Measurements from ENCODE around the gene ELF2.
"Not testable (repeated sequence)": the region's sequence is repeated elsewhere in the genome, so short reads cannot be mapped to it uniquely, and the experiment has no call there.

Gene ELF2

GRCh38 chr4:139177049-139177868, at the start of gene ELF2:
Gene ELF2, minus strand, starts transcription at chr4:139177218. Its CDS starts 39,517 bp downstream, at chr4:139137701.
- DNase-seq, result peak; percentile 76

- DNase-seq, result no peak
Observed at GRCh38 chr4:139223682-139224317, 46.8 kb upstream of the ELF2 start.

- DNase-seq, result no peak
Observed at GRCh38 chr4:139222215-139222614, 45.2 kb upstream of the ELF2 start.

- DNase-seq, result no peak
Observed at GRCh38 chr4:139221687-139222086, 44.7 kb upstream of the ELF2 start.

- no peak for DNase-seq
Observed at GRCh38 chr4:139219450-139220055, 42.5 kb upstream of the ELF2 start.

GRCh38 chr4:139214039-139214534, 37.1 kb upstream of the ELF2 start:
- peak; percentile 58 for DNase-seq

- DNase-seq, result not testable (repeated sequence)
Observed at GRCh38 chr4:139213633-139214032, 36.6 kb upstream of the ELF2 start.

GRCh38 chr4:139212900-139213299, 35.9 kb upstream of the ELF2 start:
- DNase-seq, result no peak

- no peak for DNase-seq
Observed at GRCh38 chr4:139210486-139210885, 33.5 kb upstream of the ELF2 start.

- no peak for DNase-seq
Observed at GRCh38 chr4:139209470-139210063, 32.5 kb upstream of the ELF2 start.

- no peak for DNase-seq
Observed at GRCh38 chr4:139208404-139208945, 31.5 kb upstream of the ELF2 start.

- DNase-seq, result no peak
Observed at GRCh38 chr4:139207873-139208403, 30.9 kb upstream of the ELF2 start.

- DNase-seq, result no peak
Observed at GRCh38 chr4:139207247-139207646, 30.2 kb upstream of the ELF2 start.

GRCh38 chr4:139202991-139203390, 26.0 kb upstream of the ELF2 start:
- DNase-seq, result no peak

- no peak for DNase-seq
Observed at GRCh38 chr4:139200506-139200905, 23.5 kb upstream of the ELF2 start.

GRCh38 chr4:139200102-139200501, 23.1 kb upstream of the ELF2 start:
- DNase-seq, result no peak

- DNase-seq, result not testable (repeated sequence)
Observed at GRCh38 chr4:139197214-139197613, 20.2 kb upstream of the ELF2 start.

GRCh38 chr4:139196462-139196861, 19.4 kb upstream of the ELF2 start:
- no peak for DNase-seq

GRCh38 chr4:139191373-139191772, 14.4 kb upstream of the ELF2 start:
- DNase-seq, result no peak

- DNase-seq, result no peak
Observed at GRCh38 chr4:139189972-139190371, 13.0 kb upstream of the ELF2 start.

- DNase-seq, result no peak
Observed at GRCh38 chr4:139189417-139189749, 12.4 kb upstream of the ELF2 start.

GRCh38 chr4:139188648-139189416, 11.8 kb upstream of the ELF2 start:
- DNase-seq, result no peak

All from NCI-H2029 treated with DMSO at 0.1 percent for 48 hours (cell line).